ENCODE results near the gene CRHR1. TPM values are rescaled to one million over a fixed set of nuclear protein-coding genes. Genes with fewer than 3 reads are reported as not detected.

Gene CRHR1
- total RNA-seq, 1 experiment from 2014 or later: 0.15 TPM

- H3K36me3 ChIP-seq (ENCODE audit: control insufficient read depth, insufficient read depth, low read length): no peaks in the 10 kb centered on the region
- H3K27me3 ChIP-seq (ENCODE audit: control insufficient read depth, insufficient read depth, low read length): peaks cover 6% of the 10 kb centered on the region
- no peaks in the 10 kb centered on the region for H3K9me3 ChIP-seq (ENCODE audit: control insufficient read depth, insufficient read depth, low read depth, low read length)
- BruUV-seq (replicated peaks): no TSS peak
- DNase-seq (ENCODE audit: low read depth, low spot score) (no peak), ATAC-seq (no peak)
- intact Hi-C loops (cut with micrococcal nuclease; ENCODE audit: unreplicated experiment): no loop called here
- in situ Hi-C loops (cut with HindIII; ENCODE audit: low pct_unique_long_range_greater_than_20kb, low sequenced_read_pairs): no loop called here
- ChIA-PET CTCF (interaction anchor here (0.6 kb wide), 1 partner anchor 76 kb away, joined by 3 read pairs; no protein-coding TSS in a partner anchor), POLR2A (interaction anchor here (0.6 kb wide), 1 partner anchor 197 kb away, joined by 7 read pairs; no protein-coding TSS in a partner anchor)
- no peak overlapping the region for H3K4me3 ChIP-seq (ENCODE audit: low read depth in 2 of 2, low read length in 2 of 2)
- H3K4me1 ChIP-seq (ENCODE audit: control insufficient read depth, insufficient read depth, low read length): no peaks in the 10 kb centered on the region
- H3K27ac ChIP-seq (ENCODE audit: low read length): no peak overlapping the region
- no peak for TF ChIP-seq TCF7L2 (IDR thresholded peaks at IDR 0.05; ENCODE audit: low read depth, low read length)
- TF ChIP-seq CTCF (IDR thresholded peaks at IDR 0.05): no peak
- no peak for TF ChIP-seq REST (IDR thresholded peaks at IDR 0.05; ENCODE audit: insufficient read depth in 1 of 2, low read depth in 2 of 2, low read length in 1 of 2)
- no peak for TF ChIP-seq SIN3A (IDR thresholded peaks at IDR 0.05; ENCODE audit: borderline replicate concordance, insufficient read depth, low read depth, low read length)
- no peak for TF ChIP-seq POLR2AphosphoS5 (IDR thresholded peaks at IDR 0.05; ENCODE audit: low read depth, low read length)
Measured at GRCh38 chr17:45742251-45742650, 41.9 kb upstream of the CRHR1 start.

GRCh38 chr17:45743626-45744326 is 40.3 kb upstream of the CRHR1 start:
- in situ Hi-C loops (cut with HindIII; ENCODE audit: low pct_unique_long_range_greater_than_20kb, low sequenced_read_pairs): no loop called here
- CTCF ChIA-PET: no interaction called here
- BruUV-seq (replicated peaks): no TSS peak

More at GRCh38 chr17:45743626-45744326, 40.3 kb upstream of the CRHR1 start:
- intact Hi-C loops (cut with micrococcal nuclease; ENCODE audit: unreplicated experiment): no loop called here
- POLR2A ChIA-PET: no interaction called here
- DNase-seq (ENCODE audit: low read depth, low spot score) (no peak), ATAC-seq (no peak)
- TF ChIP-seq SIN3A (IDR thresholded peaks at IDR 0.05; ENCODE audit: borderline replicate concordance, insufficient read depth, low read depth, low read length) (no peak), TCF7L2 (IDR thresholded peaks at IDR 0.05; ENCODE audit: low read depth, low read length) (no peak), CTCF (IDR thresholded peaks at IDR 0.05) (no peak), POLR2AphosphoS5 (IDR thresholded peaks at IDR 0.05; ENCODE audit: low read depth, low read length) (no peak), REST (IDR thresholded peaks at IDR 0.05; ENCODE audit: insufficient read depth in 1 of 2, low read depth in 2 of 2, low read length in 1 of 2) (no peak)
- no peaks in the 10 kb centered on the region for H3K36me3 ChIP-seq (ENCODE audit: control insufficient read depth, insufficient read depth, low read length)
- no peak overlapping the region for H3K4me3 ChIP-seq (ENCODE audit: low read depth in 2 of 2, low read length in 2 of 2)
- H3K27ac ChIP-seq (ENCODE audit: low read length): no peak overlapping the region
- peaks cover 3% of the 10 kb centered on the region; the same call in 1 of the 2 replicates for H3K27me3 ChIP-seq (ENCODE audit: control insufficient read depth, insufficient read depth, low read length)
- H3K4me1 ChIP-seq (ENCODE audit: control insufficient read depth, insufficient read depth, low read length): no peaks in the 10 kb centered on the region
- H3K9me3 ChIP-seq (ENCODE audit: control insufficient read depth, insufficient read depth, low read depth, low read length): no peaks in the 10 kb centered on the region

Data from Panc1 (cell line).